ENCODE results near the gene SEC23IP.
A peak's percentile ranks its signal among the peaks of the same experiment; 100 is the strongest.
"Not testable (repeated sequence)": the region's sequence is repeated elsewhere in the genome, so short reads cannot be mapped to it uniquely, and the experiment has no call there.

Gene SEC23IP

DNA sequence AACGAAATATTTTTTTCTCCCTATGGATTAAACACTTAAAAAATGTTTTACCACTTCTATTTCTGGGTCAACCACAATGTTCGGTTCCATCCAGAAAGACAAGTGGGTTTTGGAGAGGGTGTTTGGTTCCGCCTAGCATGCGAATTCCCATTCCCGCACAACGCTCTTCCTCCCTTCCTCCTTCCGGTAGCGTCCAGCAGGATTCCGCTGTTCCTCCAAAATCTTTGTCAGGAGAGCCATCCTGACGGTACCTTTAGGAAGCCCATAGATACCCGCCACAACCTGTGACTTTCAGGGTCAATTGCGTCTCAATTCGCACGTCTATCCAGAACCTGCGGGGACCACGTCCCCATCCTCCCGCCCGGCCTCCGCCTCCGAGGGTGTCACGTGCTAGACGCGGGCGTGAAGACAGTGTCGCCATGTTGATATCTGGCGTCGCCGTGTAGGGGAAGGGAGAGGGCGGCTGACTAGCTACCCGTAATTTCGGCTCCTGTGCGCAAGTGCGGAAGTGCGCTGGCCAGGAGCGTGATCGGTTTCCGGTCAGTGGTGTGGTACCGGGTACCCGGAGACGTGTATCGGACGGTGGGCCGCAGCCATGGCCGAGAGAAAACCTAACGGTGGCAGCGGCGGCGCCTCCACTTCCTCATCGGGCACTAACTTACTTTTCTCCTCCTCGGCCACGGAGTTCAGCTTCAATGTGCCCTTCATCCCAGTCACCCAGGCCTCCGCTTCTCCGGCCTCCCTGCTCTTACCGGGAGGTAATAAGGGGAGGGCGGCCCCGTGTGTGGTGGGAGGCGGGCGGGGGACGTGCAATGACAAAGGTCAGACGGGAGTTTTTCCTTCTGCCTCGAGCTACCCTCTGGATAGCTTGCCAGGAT is at the start of gene SEC23IP:
Gene SEC23IP, plus strand, starts transcription at position 543 of the 878 bp plus-strand sequence. Its CDS starts 53 bp downstream, at position 596.
- DNase-seq (ENCODE audit: low read depth): peak; percentile 97

DNA sequence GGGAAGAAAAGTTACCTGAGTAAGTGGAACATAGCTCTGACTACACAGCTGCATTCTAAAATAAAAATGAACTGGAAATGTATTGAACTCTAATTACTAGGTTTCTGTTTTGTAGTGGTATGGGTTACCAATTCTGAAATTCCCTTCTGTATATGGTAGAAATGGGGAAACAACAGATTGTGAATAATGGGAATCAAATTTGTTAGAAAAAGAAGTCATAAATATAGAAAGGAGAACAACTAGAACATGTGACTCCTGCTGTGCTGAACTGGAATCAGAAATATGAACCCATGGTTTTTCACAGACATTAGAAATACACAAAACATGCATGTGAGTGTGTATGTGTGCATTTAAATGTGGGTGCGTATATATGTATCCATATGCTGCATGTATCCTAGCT is 46.9 kb upstream of the SEC23IP start:
- no peak for DNase-seq (ENCODE audit: low read depth)

DNA sequence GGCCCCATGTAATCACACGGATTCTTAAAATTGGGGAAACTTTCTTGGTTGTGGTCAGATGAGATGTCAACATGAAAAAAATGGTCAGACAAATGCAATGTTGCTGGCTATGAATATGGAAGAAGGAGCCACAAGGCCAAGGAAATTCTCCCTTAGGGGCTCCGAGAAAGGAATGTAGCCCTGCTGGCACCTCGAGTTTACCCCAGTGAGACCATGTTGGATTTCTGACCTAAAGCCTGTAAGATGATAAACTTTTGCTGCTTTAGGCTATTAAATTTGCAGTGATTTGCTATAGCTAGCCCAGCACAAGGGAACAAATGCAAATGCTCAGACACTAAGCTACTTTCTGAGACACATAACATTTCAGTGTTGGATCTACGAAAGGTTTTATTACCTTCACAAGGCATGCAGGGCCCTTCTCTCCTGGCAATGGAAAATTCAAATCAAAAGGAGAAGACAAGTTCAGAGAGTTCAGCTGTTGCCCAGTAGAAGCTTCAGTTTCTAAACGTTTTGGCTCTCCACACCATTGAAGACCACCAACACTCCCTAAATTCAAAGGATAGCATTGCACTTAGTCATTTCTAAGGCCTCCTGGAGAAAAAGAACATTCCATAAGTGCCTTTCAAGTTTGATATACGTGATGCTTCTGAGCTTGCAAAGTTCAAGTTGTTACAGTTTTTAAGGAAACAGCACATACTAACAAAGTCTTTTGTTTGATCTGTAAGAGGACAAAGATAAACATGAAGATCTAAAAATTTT is 43.3 kb upstream of the SEC23IP start:
- DNase-seq (ENCODE audit: low read depth): peak; percentile 86

DNA sequence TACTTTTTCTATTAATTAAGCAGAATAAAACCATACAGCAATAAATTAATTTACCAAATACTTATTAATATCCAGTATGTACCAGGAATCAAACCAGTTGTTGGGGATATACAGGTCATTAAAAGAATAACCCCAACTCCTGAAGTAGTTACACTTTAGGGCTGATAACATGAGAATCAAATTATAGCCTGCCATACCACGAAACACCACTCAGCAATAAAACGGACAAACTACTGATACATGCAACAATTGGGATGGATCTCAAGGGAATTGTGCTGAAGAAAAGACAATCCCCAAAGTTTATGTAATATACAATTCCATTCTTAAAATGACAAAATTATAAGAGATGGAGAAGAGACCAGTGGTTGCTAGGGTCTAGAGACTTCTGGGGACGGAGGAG is 42.6 kb upstream of the SEC23IP start:
- DNase-seq (ENCODE audit: low read depth): peak; percentile 18

DNA sequence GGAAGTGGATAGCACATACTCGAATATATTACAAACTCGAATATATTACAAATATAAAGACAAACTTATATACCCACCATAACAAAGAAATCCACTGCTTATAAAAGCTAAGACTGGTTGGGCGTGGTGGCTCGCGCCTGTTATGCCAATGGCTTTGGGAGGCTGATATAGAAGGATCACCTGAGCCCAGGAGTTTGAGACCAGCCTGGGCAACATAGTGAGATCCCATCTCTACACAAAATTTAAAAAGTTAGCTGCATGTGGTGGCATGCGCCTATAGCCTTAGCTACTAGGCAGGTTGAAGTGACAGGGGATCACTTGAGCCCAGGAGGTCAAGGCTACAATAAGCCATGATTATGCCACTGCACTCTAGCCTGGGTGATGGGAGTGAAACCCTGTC is 40.3 kb upstream of the SEC23IP start:
- no peak for DNase-seq (ENCODE audit: low read depth)

DNA sequence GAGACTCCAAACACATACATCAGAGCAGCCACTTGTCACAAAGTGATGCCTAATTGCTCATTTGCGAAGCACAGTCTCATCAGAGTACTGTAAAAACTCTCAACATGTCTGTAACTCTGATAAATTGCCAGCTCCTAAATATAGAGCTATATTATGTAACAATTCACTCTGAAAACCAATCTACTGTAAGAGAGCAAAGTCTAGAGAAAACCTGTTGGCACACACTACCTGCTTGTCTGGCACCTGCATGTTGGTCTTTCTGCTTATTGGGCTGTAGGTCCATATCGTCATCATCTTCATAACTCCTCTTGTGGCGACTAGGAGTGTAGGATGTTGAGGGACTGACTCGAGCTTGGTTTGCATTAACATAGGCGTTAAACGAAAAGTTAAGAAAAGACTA is 39.7 kb upstream of the SEC23IP start:
- DNase-seq (ENCODE audit: low read depth): no peak

DNA sequence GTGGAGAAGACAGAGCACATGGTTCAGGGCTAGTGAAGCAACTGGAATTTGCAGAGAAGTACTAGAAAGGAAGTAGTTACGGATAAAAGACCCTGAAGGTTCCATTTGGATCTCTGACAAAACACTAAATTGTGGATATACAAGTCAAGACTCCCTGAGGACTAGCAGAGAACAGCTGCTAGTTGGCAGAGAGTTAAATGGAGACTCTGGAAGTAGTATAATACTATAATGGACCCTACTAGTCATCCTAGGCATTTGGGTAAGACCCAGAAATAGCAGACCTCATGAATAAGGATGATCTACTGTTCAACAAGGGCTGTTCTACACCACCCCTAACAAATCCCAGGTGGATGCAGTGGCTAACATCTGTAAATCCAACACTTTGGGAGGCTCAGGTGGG is 39.0 kb upstream of the SEC23IP start:
- DNase-seq (ENCODE audit: low read depth): no peak

DNA sequence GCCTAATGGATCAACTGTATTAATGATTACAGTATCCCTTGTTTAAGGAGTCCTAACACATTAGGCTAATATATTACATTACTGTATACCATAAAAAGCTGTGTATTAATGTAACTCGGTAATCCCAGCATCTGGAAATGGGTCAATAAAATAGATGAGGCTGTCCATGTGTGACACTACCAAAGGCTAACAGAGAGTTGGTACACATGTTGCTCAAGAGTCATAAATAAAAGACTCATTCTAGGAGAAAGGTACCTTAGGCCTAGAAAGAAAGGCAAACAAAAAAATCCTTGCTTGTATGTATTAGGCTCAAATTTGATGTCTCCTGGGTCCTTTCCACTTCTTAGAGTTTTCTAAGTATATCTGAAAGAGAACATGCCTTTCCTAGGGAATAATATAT is 34.5 kb upstream of the SEC23IP start:
- DNase-seq (ENCODE audit: low read depth): no peak

DNA sequence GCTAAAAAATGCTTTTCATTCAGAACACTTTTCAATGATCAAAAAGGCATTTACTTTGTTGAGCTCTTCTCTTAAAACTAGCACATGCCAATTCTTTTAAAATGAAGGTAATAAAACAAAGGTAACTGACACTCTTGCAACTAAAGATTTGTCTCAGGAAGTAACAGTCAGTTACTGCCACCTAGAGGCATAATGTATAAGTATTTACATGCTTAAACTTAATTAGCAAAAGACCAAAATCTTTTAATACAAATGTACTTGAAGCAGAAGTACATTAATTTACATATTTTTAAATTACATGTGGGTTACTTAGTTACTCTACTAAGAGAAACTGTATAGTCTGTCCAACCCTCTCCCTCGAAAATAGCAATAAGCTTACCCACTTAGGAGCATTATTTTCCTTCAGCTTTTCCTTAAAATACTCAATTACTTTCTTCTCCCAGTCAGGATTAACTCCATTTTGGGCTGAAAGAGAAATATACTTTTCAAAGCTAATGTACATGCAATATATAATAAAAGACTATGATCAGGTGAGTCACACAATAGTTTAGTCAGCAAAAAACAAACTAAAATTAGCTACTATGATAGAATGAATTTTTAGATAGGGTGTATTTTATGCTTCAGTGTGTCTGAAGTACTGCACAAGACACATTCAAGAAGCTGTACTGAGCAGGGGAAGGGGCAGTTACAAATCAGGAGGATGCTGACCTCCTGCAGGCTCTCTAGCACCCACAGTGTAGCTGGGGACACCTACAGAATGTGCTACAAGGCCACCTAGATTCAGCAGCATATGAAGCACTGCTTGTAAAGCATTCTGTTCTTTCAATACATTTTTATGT is 32.9 kb upstream of the SEC23IP start:
- DNase-seq (ENCODE audit: low read depth): peak; percentile 57

DNA sequence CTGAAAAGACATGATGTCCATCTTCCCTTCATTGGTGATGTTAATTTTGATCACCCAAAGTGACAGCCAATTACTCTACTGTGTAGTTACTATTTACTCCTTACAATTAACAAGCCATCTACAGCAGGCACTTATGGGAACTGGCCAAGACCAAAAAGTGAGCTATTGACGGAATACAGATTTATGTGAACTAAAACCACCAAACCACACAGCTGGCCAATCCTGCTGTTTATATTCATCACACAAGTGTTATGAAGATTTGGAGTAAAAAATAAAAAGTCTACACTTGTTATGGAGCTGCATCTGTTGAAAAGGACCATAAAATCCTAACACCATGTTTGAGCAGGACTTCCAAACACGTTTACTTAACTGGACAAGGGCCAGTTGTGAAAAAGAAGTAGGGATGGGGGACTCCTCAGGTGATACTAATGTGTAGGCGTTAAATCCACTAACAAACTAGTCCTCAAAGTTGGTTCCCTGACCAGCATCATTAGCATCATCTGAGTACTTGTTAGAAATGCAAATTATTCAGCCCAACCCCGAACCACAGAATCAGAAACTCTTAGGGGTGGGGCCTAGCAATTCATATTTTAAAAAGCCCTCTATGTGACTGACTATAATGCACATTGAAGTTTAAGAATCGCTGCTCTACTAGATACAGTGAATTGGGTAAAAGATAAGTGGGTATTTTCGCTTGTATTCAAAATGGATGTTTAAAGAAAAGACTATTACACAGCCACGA is 31.5 kb upstream of the SEC23IP start:
- DNase-seq (ENCODE audit: low read depth): no peak

DNA sequence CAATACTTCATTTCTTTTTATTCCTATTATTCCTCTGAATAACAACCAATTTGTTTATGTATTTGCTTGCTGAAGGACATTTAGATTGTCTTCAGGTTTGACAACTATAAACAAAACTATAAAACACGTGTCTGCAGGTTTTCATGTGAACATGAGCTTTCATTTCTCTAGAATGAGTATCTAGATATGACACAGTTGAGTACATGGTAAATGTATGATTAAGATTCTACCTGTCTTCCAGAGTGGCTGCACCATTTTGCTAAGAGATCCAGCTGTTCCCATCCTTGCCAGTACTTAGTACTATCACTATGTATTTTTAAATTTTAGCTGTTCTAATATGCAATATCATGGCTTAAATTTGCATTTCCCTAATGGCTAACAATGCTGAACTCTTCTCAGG is 30.0 kb upstream of the SEC23IP start:
- DNase-seq (ENCODE audit: low read depth): no peak

DNA sequence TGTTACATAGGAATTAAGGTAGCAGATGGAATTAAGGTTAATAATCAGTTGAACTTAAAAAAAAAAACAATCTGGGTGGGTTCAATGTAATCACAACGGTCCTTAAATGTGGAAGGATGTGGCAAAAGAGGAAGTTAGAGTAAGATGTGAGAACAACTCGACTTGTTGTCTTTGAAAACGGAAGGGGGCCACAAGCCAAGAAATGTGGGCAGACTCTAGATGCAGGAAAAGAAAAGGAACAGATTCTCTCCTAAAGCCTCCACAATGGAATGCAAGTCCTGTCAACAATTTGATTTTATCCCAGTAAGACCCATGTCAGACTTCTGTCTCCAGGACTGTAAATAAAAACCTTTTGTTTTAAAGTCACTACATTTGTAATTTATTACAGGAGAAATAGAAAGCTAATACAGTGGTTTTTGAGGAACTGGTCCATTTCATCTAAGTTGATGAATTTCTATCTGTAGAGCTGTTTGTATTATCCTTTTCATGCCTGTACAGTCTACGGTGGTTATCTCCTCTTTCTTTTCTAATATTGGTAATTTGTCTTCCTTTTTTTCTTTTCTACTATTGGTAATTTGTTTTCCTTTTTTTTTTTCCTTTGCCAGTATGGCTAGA is 28.5 kb upstream of the SEC23IP start:
- no peak for DNase-seq (ENCODE audit: low read depth)

DNA sequence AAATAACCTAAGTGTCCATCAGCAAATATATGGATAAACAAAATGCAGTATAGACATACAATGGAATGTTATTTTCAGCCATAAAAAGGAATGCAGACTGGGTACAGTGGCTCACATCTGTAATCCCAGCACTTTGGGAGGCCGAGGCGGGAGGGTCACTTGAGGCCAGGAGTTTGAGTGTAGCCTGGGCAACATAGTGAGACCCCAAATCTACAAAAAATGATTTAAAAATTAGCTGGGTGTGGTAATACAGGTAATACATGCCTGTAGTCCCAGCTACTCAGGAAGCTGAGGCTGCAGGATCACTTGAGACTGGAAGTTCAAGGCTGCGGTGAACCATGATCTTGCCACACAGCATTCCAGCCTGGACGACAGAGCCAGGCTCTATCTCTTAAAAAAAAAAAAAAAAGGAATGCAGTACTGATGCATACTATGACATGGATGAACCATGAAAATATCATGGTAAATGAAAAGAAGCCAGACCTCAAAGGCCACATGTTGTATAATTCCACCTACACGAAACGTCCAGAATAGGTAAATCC is 26.8 kb upstream of the SEC23IP start:
- DNase-seq (ENCODE audit: low read depth): no peak

DNA sequence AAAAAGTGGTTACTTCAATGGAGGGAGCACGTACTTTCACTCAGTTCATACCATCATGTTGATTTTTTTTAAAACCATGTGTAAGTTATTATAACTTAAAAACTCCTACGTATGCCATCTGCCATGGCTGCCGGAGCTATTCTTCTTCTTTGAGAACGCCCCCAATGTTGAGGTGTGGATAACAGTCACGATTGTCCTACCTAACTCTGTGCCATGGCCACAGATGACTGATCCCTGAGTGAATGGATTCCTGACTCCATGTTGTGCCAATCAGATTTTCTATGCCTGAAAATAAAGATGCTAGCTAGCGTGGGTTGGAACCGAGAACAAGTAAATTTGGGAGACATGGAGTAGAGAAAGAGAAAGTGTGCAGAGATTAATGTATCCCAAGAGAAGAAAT is 25.2 kb upstream of the SEC23IP start:
- no peak for DNase-seq (ENCODE audit: low read depth)

DNA sequence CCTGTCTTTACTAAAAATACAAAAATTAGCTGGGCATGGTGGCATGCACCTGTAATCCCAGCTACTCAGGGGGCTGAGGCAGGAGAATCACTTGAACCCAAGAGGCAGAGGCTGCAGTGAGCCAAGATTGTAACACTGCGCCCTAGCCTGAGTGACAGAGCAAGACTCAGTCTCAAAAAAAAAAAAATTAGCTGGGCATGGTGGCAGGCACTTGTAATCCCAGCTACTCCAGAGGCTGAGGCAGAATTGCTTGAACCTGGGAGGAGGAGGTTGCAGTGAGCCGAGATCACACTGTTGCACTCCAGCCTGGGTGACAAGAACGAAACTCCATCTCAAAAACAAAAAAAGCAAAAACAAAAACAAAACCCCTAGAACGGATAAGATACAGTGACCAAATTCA is 23.1 kb upstream of the SEC23IP start:
- DNase-seq (ENCODE audit: low read depth): not testable (repeated sequence)

DNA sequence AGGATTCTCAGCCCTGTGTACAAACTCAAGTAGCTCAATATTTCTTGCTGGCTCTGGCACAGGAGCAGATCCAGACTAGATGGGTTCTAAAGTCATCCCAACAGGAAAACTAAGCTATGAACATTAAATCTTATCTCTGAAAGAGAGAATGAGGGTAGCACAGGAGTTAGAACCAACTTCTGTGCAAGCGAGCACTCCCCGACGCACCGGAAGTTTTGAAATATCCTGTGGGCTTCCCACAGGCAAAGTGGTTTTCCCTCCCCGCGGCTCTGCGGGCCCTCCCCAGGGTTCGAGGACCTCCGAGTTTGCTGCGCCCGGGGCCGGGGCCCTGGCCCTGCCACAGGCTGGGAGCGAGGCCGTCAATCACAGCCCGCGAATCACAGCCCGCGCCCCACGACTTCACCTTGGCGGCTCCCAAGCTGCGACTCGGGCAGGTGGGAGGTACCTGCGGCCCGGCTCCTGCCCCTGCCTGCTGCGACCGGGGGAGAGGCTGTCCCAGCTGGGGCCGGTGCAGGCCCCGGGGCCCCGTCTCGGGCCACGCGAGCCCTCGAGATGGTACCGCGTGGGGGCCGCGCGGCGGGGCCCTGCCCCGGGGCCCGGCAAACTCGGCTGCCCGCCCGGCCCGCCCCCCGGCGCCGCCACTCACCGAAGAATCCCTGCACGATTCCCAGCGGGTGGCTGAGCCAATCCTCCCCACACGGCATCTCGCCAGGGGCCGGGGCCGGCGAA is 20.5 kb upstream of the SEC23IP start:
- DNase-seq (ENCODE audit: low read depth): peak; percentile 49

DNA sequence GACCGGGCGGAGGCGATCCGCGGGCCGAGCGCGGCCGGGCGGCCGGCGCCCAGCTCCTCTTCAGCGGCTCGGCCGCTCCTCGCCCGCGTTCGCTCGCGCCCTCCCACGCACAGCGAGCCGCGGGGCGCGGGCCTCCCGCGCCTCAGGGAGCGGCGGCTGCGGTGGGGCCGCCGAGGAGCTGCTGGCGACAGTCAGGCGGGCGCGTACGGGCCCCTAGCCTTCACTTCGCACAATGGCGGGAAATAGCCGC is 20.0 kb upstream of the SEC23IP start, which contains the start of gene MCMBP:
Gene MCMBP, minus strand, starts transcription at position 234 of the 250 bp plus-strand sequence. CDS start 259 bp downstream, outside the sequence.
- DNase-seq (ENCODE audit: low read depth): no peak

DNA sequence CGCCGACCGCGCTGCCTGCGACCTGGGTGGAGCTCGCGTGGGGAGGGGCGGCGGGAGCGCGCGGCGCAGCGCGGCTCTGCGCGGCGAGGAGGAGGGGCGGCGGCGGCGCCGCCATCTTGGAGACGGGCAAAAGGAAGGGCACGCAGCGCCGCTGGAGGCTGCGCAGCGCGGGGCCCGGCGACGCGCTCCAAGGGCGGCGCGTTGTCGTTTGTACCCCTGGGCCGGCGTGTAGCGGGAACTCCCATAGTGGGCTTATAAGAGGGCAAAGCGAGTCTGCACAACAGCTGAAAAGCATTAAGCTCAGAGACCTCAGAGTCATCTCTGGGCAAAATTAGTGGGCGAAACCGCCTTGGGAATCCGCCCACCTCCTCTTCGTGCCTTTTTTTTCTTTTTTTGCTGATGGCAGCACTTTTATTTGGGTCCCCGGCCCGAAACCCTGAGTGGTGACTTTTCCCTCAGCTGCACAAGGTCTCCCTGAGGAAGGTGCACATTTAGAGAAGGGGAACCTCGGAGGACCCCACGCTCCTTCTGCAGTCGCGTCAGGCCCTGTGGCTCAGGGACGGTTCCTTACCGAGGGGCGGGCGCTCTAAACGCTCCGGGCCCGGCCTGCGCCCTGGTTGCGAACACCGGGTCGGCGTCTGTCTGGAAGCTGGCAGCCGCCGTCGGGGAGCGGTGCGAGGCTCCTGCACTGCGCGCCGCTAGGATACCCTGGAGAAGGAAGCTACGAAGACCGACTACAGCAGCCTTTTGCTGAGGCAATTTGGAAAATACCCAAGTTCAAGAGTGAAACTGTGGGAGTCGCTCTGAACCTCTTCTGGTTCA is 19.5 kb upstream of the SEC23IP start:
- peak; percentile 86 for DNase-seq (ENCODE audit: low read depth)

DNA sequence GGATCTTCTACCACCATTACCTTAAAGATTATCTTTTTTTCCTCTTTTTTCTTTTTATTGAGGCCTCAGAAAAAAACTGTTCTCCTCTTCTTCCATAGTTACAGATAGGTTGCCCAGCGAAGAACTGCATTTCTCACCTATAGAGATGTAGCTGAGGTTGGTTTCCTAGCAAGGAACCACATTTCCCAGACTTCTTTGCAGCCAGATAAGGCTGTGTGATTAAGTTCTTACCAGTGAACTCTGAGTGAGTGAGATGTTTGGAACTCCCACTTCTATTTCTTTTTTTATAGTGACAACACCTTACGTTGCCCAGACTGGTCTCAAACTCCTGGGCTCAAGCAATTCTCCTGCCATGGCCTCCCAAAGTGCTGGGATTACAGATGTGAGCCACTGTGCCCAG is 14.0 kb upstream of the SEC23IP start:
- DNase-seq (ENCODE audit: low read depth): no peak
